Naive thymus-derived CD4-positive, alpha-beta T cell (primary cell): ENCODE measurements around the gene USP36. TPM values are rescaled to one million over a fixed set of nuclear protein-coding genes. Genes with fewer than 3 reads are reported as not detected.

Experiments used
- ATAC-seq: fragments of 150-1000 bp; cut with Tn5 transposase; 2 replicates; pipeline ENCODE4 v1.10.0; 2021; ENCODE audit warnings: mild to moderate bottlenecking, moderate library complexity
- CTCF ChIA-PET: fragments of 350-600 bp; sonication (Branson Sonifier 250); formaldehyde crosslinking; loops from one replicate; lab custom pipeline; 2021; ENCODE audit warnings: antibody characterized with exemption; lab: Charles Lee
- POLR2A ChIA-PET: fragments of 350-600 bp; sonication (Branson Sonifier 250); formaldehyde crosslinking; loops from one replicate; lab custom pipeline; 2021; ENCODE audit warnings: antibody characterized with exemption, inconsistent platforms; lab: Charles Lee
- DNase-seq, 9 donors: peaks; one replicate each; pipeline versions ENCODE4 v3.0.0 to v3.0.0-alpha.2; 2020 to 2022; ENCODE audit warnings: mixed read lengths in 1 of 9
- H3K27ac ChIP-seq: one replicate; pipeline ENCODE4 v1.7.0; 2013; ENCODE audit warnings: mild to moderate bottlenecking, low read depth, low read length, moderate library complexity
- H3K27me3 ChIP-seq, 2 donors: one replicate each; pipeline ENCODE4 v1.7.0; 2013; ENCODE audit warnings: low read length in 2 of 2, mild to moderate bottlenecking in 2 of 2, moderate library complexity in 2 of 2; ENCODE audit not compliant: control insufficient read depth in 2 of 2, insufficient read depth in 2 of 2
- H3K36me3 ChIP-seq, 3 experiments: 1 replicate in 2 of 3; 2 replicates in 1 of 3; pipeline ENCODE4 v1.7.0; 2013; ENCODE audit warnings: low read length in 3 of 3, mild to moderate bottlenecking in 3 of 3, moderate library complexity in 1 of 3; ENCODE audit not compliant: insufficient read depth in 3 of 3, control insufficient read depth in 2 of 3
- H3K4me1 ChIP-seq, 2 donors: one replicate each; pipeline ENCODE4 v1.7.0; 2013; ENCODE audit warnings: low read length in 2 of 2, mild to moderate bottlenecking in 2 of 2, moderate library complexity in 1 of 2; ENCODE audit not compliant: control insufficient read depth in 2 of 2, insufficient read depth in 2 of 2
- H3K4me3 ChIP-seq: 2 replicates; pipeline ENCODE4 v1.7.0; 2013; ENCODE audit warnings: mild to moderate bottlenecking, low read length
- H3K9me3 ChIP-seq, 3 experiments: 1 replicate in 2 of 3; 2 replicates in 1 of 3; pipeline ENCODE4 v1.7.0; 2013; ENCODE audit warnings: low read length in 3 of 3; ENCODE audit not compliant: control insufficient read depth in 2 of 3
- H3K27ac Mint-ChIP-seq, 9 donors: one replicate each; pipeline ENCODE4 v1.8.0; 2020 to 2022; ENCODE audit warnings: mixed read lengths in 9 of 9, mild to moderate bottlenecking in 8 of 9, moderate library complexity in 5 of 9, inconsistent platforms in 2 of 9
- H3K27me3 Mint-ChIP-seq, 5 donors: one replicate each; pipeline ENCODE4 v1.8.0; 2021 to 2022; ENCODE audit warnings: mixed read lengths in 5 of 5, mild to moderate bottlenecking in 1 of 5
- H3K36me3 Mint-ChIP-seq, 5 donors: one replicate each; pipeline ENCODE4 v1.8.0; 2020 to 2022; ENCODE audit warnings: mixed read lengths in 5 of 5, mild to moderate bottlenecking in 3 of 5, inconsistent platforms in 1 of 5
- H3K4me1 Mint-ChIP-seq, 7 donors: one replicate each; pipeline ENCODE4 v1.8.0; 2020 to 2022; ENCODE audit warnings: mixed read lengths in 7 of 7, mild to moderate bottlenecking in 3 of 7, inconsistent platforms in 1 of 7
- H3K4me3 Mint-ChIP-seq, 10 donors: one replicate each; pipeline ENCODE4 v1.8.0; 2020 to 2022; ENCODE audit warnings: mild to moderate bottlenecking in 10 of 10, mixed read lengths in 10 of 10, moderate library complexity in 6 of 10, inconsistent platforms in 2 of 10
- H3K9me3 Mint-ChIP-seq, 11 donors: one replicate each; pipeline ENCODE4 v1.8.0; 2020 to 2022; ENCODE audit warnings: mixed read lengths in 11 of 11, mild to moderate bottlenecking in 4 of 11, inconsistent platforms in 1 of 11, moderate library complexity in 1 of 11
- intact Hi-C, 2 donors: fragments of 100-400 bp; cut with micrococcal nuclease; formaldehyde crosslinking; loops; one replicate each; pipeline ENCODE4 v1.15.1; 2023
- polyA plus RNA-seq, 2 donors: library from polyadenylated mRNA; unstranded; fragments of 300-500 nt; fragmentation: Illumina TruSeq; gene quantifications; one replicate each; pipeline ENCODE4 v1.2.3, GENCODE V29; 2021
- total RNA-seq, 6 experiments: library from RNA in 5 of 6; stranded (reverse) in 5 of 6; gene quantifications; 1 replicate in 5 of 6; 2 replicates in 1 of 6; pipeline ENCODE4 v1.2.3 and lab custom pipeline; 2021 to 2026

USP36 gene
- total and polyA plus RNA-seq, 7 experiments from 2014 or later: 37.4 to 414 (median 148) TPM

DNA sequence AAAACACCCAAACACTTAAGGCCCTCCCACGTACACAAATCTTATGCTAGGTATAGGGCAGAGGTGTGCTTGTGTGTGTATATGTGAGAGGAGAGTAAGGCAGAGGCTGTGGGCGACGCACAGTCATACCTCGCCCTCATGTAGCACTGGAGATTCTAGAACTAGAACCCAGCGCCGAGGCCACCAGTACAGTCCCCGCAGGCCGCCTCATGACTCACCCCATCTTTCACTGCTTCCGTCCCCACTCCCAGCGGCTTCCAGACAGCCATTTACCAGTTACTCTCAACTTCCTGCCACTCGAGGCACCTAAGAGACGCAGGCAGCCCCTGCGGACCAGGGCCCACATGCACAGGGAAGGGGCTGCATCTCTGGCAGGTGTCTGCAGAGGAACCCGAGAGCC is 35.3 kb downstream of the USP36 start:
- H3K27ac ChIP-seq: peak overlapping the region; percentile 41
- Mint-ChIP-seq H3K27ac (peak overlapping the region; percentile 81 to 97 (median 85)), H3K36me3 (peaks cover 0 to 56% (median 32%) of the 10 kb centered on the region in 5 donors), H3K27me3 (no peaks in the 10 kb centered on the region), H3K4me3 (peak overlapping the region in 8 of 10 donors; percentile 5 to 77 (median 52)), H3K4me1 (peaks cover 21 to 58% (median 48%) of the 10 kb centered on the region in 7 donors), H3K9me3 (no peaks in the 10 kb centered on the region)
- peak in 5 of 9 donors; percentile 27 to 64 (median 37) for DNase-seq
- no peaks in the 10 kb centered on the region for H3K9me3 ChIP-seq
- no peaks in the 10 kb centered on the region for H3K27me3 ChIP-seq
- peaks cover 19 to 88% (median 38%) of the 10 kb centered on the region in 3 experiments for H3K36me3 ChIP-seq
- H3K4me1 ChIP-seq: peaks cover 26 to 43% of the 10 kb centered on the region in 2 donors
- ChIA-PET CTCF (interaction anchor here (1.0 kb wide), 1 partner anchor 12 kb away, joined by 3 read pairs; no protein-coding TSS in a partner anchor), POLR2A (interaction anchor here (1.0 to 4.3 kb wide), 4 partner anchors 14 to 70 kb away, joined by 3 to 23 read pairs (median 4); no protein-coding TSS in a partner anchor)
- intact Hi-C loops: loop anchor here (5.0 kb wide), 1 partner anchor 37 kb away; the partner anchor contains the start of gene USP36 (in 2 of the 2)
- peak; percentile 45 for ATAC-seq
- no peak overlapping the region for H3K4me3 ChIP-seq

DNA sequence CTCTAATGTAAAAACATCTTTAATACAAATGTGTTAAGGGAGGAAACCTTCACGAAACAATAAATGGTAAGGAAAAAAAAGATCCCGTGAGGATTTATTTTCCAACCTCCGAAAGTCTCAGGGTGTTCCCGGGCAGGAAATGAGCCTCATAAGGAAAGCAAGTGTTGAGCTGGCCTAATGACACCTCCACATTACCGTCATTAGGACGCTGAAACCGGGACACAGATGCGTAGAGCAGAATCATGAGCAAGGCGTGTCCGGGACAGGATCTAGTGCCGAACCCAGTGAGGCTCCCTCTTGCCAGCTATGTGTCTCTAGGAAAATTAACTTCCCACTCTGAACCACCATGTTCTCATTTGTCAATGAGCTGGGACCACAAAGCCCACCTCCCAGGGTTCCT is 35.8 kb downstream of the USP36 start:
- intact Hi-C loops: loop anchor here (5.0 kb wide), 1 partner anchor 38 kb away; the partner anchor contains the start of gene USP36 (in 2 of the 2)
- no peak for DNase-seq
- peak overlapping the region in 7 of 10 donors; percentile 32 to 67 (median 48) for H3K4me3 Mint-ChIP-seq
- no peaks in the 10 kb centered on the region for H3K9me3 ChIP-seq
- H3K4me3 ChIP-seq: no peak overlapping the region
- peaks cover 18 to 88% (median 34%) of the 10 kb centered on the region in 3 experiments for H3K36me3 ChIP-seq
- no peaks in the 10 kb centered on the region for H3K9me3 Mint-ChIP-seq
- H3K4me1 ChIP-seq: peaks cover 26 to 43% of the 10 kb centered on the region in 2 donors
- H3K27ac Mint-ChIP-seq: peak overlapping the region in 8 of 9 donors; percentile 25 to 97 (median 85)
- H3K27me3 ChIP-seq: no peaks in the 10 kb centered on the region
- no peak overlapping the region for H3K27ac ChIP-seq
- H3K27me3 Mint-ChIP-seq: no peaks in the 10 kb centered on the region
- H3K4me1 Mint-ChIP-seq: peaks cover 25 to 60% (median 54%) of the 10 kb centered on the region in 7 donors
- ChIA-PET POLR2A (interaction anchor here (0.7 to 4.3 kb wide), 5 partner anchors 14 to 79 kb away, joined by 4 to 23 read pairs (median 5); no protein-coding TSS in a partner anchor), CTCF (interaction anchor here (1.0 kb wide), 1 partner anchor 11 kb away, joined by 3 read pairs; no protein-coding TSS in a partner anchor)
- no peak for ATAC-seq
- peaks cover 0 to 53% (median 32%) of the 10 kb centered on the region in 5 donors for H3K36me3 Mint-ChIP-seq

DNA sequence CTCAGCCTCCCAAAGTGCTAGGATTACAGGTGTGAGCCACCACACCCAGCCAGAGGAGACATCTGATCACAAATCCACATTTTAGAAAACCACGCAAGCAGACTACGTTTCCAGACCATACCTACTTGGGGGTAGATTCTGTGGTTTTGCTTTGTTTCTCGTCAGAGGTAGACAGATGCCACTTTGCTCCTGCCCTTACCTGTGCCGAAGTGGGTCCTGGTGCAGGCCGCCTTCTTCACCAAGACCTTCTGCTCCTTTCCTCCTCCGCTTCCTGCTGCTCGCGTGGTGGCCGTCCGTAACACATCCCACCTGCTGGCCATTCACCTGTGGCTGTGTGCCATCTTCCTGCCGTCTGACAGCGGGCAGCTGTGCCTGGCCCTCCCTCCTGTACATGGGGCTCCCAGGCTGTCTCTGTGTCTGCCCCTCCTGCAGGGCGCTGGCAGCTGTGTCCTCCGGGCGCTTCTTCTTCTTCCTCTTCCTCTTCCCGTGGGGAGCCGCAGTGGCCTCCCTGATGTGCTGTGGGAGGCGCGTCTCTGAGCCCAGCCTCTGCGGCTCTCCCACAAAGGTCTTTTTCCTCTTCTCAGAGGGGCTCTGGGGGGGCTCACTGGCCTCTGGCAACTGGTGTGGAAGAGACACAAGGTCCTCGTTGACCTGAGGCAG is 37.3 kb downstream of the USP36 start:
- Mint-ChIP-seq H3K27ac (peak overlapping the region; percentile 60 to 97 (median 91)), H3K4me3 (peak overlapping the region; percentile 57 to 81 (median 77)), H3K27me3 (no peaks in the 10 kb centered on the region), H3K4me1 (peaks cover 40 to 69% (median 65%) of the 10 kb centered on the region in 7 donors), H3K9me3 (no peaks in the 10 kb centered on the region), H3K36me3 (peaks cover 7 to 56% (median 35%) of the 10 kb centered on the region in 5 donors)
- intact Hi-C loops: no loop called here
- H3K36me3 ChIP-seq: peaks cover 6 to 84% (median 32%) of the 10 kb centered on the region in 3 experiments
- peak overlapping the region; percentile 38 for H3K27ac ChIP-seq
- H3K9me3 ChIP-seq: no peaks in the 10 kb centered on the region
- DNase-seq: peak in 6 of 9 donors; percentile 42 to 57 (median 48)
- ChIA-PET POLR2A (interaction anchor here (0.7 to 3.5 kb wide), 7 partner anchors 9 to 440 kb away, joined by 3 to 10 read pairs (median 4); no protein-coding TSS in a partner anchor), CTCF (interaction anchor here (0.6 kb wide), 1 partner anchor 21 kb away, joined by 3 read pairs; no protein-coding TSS in a partner anchor)
- peak; percentile 31 for ATAC-seq
- H3K27me3 ChIP-seq: no peaks in the 10 kb centered on the region
- peak overlapping the region; percentile 24 for H3K4me3 ChIP-seq
- peaks cover 26 to 48% of the 10 kb centered on the region in 2 donors for H3K4me1 ChIP-seq

DNA sequence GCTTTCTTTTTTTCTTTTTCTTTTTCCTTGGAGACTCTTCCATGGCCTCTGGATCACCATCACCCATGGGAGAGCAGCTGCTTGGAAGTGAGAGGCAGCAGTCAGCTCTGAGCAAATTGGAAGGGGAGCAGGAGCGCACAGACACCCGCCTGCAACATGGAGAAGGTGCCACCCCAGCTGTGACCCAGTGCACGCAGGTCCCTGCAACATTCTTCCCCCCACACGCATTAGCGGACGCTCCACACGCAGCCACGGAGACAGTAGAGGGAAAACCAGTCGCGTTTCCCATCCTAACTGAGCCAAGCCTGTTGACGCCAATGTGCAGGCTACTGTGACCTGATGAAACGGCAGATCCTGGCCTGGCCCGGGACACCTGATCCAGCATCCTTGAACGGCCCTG is 38.2 kb downstream of the USP36 start:
- intact Hi-C loops: no loop called here
- Mint-ChIP-seq H3K27me3 (no peaks in the 10 kb centered on the region), H3K4me1 (peaks cover 43 to 75% (median 70%) of the 10 kb centered on the region in 7 donors), H3K27ac (peak overlapping the region in 8 of 9 donors; percentile 5 to 97 (median 93)), H3K36me3 (peaks cover 7 to 60% (median 35%) of the 10 kb centered on the region in 5 donors), H3K4me3 (peak overlapping the region in 7 of 10 donors; percentile 21 to 81 (median 78)), H3K9me3 (no peaks in the 10 kb centered on the region)
- ATAC-seq (no peak), DNase-seq (no peak)
- Histone ChIP-seq H3K27me3 (no peaks in the 10 kb centered on the region), H3K36me3 (peaks cover 6 to 84% (median 38%) of the 10 kb centered on the region in 3 experiments), H3K9me3 (no peaks in the 10 kb centered on the region), H3K4me3 (no peak overlapping the region), H3K27ac (peak overlapping the region; percentile 2), H3K4me1 (peaks cover 26 to 54% of the 10 kb centered on the region in 2 donors)
- CTCF ChIA-PET: no interaction called here
- POLR2A ChIA-PET: interaction anchor here (1.2 to 3.5 kb wide), 2 partner anchors 12 to 18 kb away, joined by 4 to 10 read pairs; no protein-coding TSS in a partner anchor

DNA sequence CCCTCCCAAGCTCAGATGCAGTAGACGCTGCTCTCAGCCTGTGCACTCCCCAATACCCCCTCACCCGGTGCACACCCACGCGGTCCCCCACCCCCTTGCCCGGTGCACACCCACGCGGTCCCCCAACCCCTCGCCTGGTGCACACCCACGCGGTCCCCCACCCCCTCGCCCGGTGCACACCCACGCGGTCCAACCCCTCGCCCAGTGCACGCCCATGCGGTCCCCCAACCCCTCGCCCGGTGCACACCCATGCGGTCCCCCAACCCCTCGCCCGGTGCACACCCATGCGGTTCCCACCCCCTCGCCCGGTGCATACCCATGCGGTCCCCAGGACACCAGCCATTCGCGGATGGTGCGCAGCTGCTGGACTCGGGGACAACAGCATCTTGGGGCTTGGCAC is 38.6 kb downstream of the USP36 start:
- ATAC-seq: no peak
- H3K27me3 Mint-ChIP-seq: no peaks in the 10 kb centered on the region
- H3K36me3 Mint-ChIP-seq: peaks cover 7 to 61% (median 35%) of the 10 kb centered on the region in 5 donors
- peaks cover 6 to 84% (median 34%) of the 10 kb centered on the region in 3 experiments for H3K36me3 ChIP-seq
- no peak overlapping the region for H3K27ac ChIP-seq
- peak overlapping the region in 4 of 9 donors; percentile 10 to 96 (median 93) for H3K27ac Mint-ChIP-seq
- intact Hi-C loops: no loop called here
- H3K9me3 ChIP-seq: no peaks in the 10 kb centered on the region
- H3K4me3 ChIP-seq: no peak overlapping the region
- no peaks in the 10 kb centered on the region for H3K9me3 Mint-ChIP-seq
- ChIA-PET CTCF (interaction anchor here (1.0 kb wide), 1 partner anchor 54 kb away, joined by 3 read pairs; no protein-coding TSS in a partner anchor), POLR2A (interaction anchor here (0.8 to 3.5 kb wide), 5 partner anchors 13 to 60 kb away, joined by 3 to 10 read pairs (median 7); no protein-coding TSS in a partner anchor)
- no peaks in the 10 kb centered on the region for H3K27me3 ChIP-seq
- peaks cover 26 to 54% of the 10 kb centered on the region in 2 donors for H3K4me1 ChIP-seq
- DNase-seq: no peak
- peaks cover 43 to 75% (median 70%) of the 10 kb centered on the region in 7 donors for H3K4me1 Mint-ChIP-seq
- peak overlapping the region in 1 of 10 donors; percentile 78 for H3K4me3 Mint-ChIP-seq
